ENCODE results near the gene FECH.
"Not testable (repeated sequence)": the region's sequence is repeated elsewhere in the genome, so short reads cannot be mapped to it uniquely, and the experiment has no call there.

FECH gene

GRCh38 chr18:57533006-57533867 lies 53.3 kb downstream of the FECH start:
- DNase-seq (ENCODE audit: low read depth in 3 of 3), result no peak

- no peak for DNase-seq (ENCODE audit: low read depth in 3 of 3)
Measured at GRCh38 chr18:57529151-57529550, 57.4 kb downstream of the FECH start.

- DNase-seq (ENCODE audit: low read depth in 3 of 3), result no peak
Measured at GRCh38 chr18:57527556-57528229, 58.8 kb downstream of the FECH start.

- DNase-seq (ENCODE audit: low read depth in 3 of 3), result no peak
Measured at GRCh38 chr18:57523171-57523956, 63.1 kb downstream of the FECH start.

- not testable (repeated sequence) for DNase-seq (ENCODE audit: low read depth in 3 of 3)
Measured at GRCh38 chr18:57522348-57522747, 64.2 kb downstream of the FECH start.

- DNase-seq (ENCODE audit: low read depth in 3 of 3), result no peak
Measured at GRCh38 chr18:57519668-57520424, 66.7 kb downstream of the FECH start.

- DNase-seq (ENCODE audit: low read depth in 3 of 3), result no peak
Measured at GRCh38 chr18:57518533-57518932, 68.0 kb downstream of the FECH start.

GRCh38 chr18:57516056-57516455 lies 70.4 kb downstream of the FECH start:
- no peak for DNase-seq (ENCODE audit: low read depth in 3 of 3)

- no peak for DNase-seq (ENCODE audit: low read depth in 3 of 3)
Measured at GRCh38 chr18:57505231-57505630, 81.3 kb downstream of the FECH start.

- no peak for DNase-seq (ENCODE audit: low read depth in 3 of 3)
Measured at GRCh38 chr18:57502624-57503023, 83.9 kb downstream of the FECH start.

- DNase-seq (ENCODE audit: low read depth in 3 of 3), result no peak
Measured at GRCh38 chr18:57498682-57499256, 87.7 kb downstream of the FECH start.

All from stimulated activated CD4-positive, alpha-beta T cell treated with anti-CD3 and anti-CD28 coated beads, TNF-alpha, amount 100 ng/mL, for 48 hours (primary cell).